Astrocyte of the spinal cord (primary cell): Measurements from ENCODE around the gene ETV7.

Experiments used
- DNase-seq: peaks from one replicate; pipeline ENCODE4 v3.0.0; 2011; ENCODE audit warnings: low read depth, low spot score
- H3K4me3 ChIP-seq: 2 replicates; pipeline ENCODE4 v1.5.1; 2011; ENCODE audit warnings: low read depth, mild to moderate bottlenecking, low read length, moderate library complexity
- in situ Hi-C: cut with HindIII; loops from 2 replicates; pipeline ENCODE4 v1.10.0; 2017; ENCODE audit warnings: low sequenced_read_pairs
- TF ChIP-seq, protein P1 (sequence below): IDR thresholded peaks from 2 replicates; pipeline ENCODE4 v1.5.1; 2012; ENCODE audit warnings: low read depth, mild to moderate bottlenecking, low read length, inconsistent platforms

Gene ETV7

DNA sequence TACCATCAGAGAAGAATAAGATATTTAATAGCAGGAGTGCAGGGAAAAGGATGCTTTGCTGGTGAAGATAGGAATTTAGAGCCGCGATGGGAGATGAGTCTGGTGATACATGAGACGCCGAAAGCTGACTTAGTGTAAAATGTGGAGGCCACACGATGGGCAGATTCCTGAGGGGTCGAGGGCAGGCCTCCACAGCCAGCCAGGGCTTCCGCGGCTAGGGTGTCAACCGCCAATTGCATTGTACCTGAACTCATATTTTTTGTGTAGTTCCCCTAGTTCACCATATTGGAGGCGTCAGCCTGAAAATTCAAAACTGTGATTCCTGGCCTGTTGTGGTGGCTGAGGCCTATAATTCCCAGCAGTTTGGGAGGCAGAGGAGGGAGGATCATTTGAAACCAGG lies 8.5 kb downstream of the ETV7 start:
- DNase-seq: no peak
- TF ChIP-seq, protein P1, sequence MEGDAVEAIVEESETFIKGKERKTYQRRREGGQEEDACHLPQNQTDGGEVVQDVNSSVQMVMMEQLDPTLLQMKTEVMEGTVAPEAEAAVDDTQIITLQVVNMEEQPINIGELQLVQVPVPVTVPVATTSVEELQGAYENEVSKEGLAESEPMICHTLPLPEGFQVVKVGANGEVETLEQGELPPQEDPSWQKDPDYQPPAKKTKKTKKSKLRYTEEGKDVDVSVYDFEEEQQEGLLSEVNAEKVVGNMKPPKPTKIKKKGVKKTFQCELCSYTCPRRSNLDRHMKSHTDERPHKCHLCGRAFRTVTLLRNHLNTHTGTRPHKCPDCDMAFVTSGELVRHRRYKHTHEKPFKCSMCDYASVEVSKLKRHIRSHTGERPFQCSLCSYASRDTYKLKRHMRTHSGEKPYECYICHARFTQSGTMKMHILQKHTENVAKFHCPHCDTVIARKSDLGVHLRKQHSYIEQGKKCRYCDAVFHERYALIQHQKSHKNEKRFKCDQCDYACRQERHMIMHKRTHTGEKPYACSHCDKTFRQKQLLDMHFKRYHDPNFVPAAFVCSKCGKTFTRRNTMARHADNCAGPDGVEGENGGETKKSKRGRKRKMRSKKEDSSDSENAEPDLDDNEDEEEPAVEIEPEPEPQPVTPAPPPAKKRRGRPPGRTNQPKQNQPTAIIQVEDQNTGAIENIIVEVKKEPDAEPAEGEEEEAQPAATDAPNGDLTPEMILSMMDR: no peak
- in situ Hi-C loops: no loop called here
- H3K4me3 ChIP-seq: no peak overlapping the region

DNA sequence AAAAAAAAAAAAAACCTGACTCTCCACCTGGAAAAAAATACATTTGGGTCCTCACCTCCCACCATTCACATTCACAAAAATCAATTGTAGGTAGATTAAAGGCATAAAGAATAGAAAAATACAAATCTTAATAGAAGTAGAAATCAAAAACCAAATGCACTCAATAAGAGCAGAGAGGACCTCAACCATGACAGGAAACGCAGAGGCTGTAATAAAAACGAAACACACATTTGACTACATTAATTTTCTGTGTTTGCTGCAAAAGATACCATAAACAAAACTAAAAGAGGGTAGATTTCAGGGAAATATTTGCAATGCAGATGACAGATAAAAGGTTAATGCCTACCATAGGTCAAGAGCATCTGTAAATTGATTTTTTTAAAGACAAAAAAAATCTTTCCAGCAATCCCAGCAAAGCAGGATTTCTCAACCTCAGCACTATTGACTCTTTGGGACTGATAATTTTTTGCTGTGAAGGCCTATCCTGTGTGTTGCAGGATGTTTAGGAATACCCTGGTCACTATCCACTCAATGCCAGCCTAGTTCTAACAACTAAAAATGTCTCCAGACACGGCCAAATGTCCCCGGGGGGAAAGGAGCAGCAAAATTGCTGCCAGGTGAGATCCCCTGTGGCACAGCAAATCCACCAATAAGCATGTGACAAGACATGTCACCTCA lies 9.1 kb downstream of the ETV7 start:
- no peak overlapping the region for H3K4me3 ChIP-seq
- in situ Hi-C loops: no loop called here
- TF ChIP-seq, protein P1: no peak
- DNase-seq: no peak

DNA sequence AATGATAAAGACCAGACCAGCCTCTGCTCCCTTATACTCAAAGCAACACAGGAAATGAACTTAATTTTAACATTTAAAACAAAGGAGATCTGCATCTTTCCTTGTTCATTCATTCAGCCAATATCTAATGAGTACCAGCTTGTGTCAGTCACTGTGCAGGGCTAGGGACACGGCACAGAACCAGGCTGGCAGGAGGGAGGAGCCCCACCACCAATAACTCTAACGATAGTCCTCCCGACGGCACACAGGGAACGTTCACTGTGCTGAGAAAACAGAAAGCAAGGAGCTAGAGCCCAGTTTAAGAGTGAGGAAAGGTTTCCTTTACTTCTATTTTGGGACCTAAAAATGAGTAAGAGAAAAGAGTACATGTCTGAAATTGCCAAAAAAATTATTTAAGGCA lies 9.9 kb downstream of the ETV7 start:
- DNase-seq: no peak
- in situ Hi-C loops: no loop called here
- TF ChIP-seq, protein P1: no peak
- H3K4me3 ChIP-seq: no peak overlapping the region

DNA sequence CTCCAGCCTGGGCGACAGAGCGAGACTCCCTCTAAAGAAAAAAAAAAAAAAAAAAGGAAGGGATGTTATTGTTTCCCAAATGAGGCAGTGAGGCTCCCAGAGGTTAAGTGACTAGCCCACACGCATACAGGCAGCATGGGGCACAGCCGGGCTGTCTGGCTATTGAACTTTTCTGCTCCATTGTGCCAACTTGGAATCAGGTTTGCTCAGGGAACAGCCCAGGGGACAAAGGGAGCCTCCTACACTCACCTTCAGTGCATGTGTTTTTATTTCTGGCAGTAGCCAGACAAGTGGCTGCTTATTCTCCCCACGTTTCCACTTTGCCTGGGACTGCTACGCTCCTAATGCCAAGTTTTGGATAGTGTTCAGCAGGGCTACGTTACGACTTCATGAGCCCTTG lies 10.7 kb downstream of the ETV7 start:
- H3K4me3 ChIP-seq: no peak overlapping the region
- DNase-seq: no peak
- in situ Hi-C loops: no loop called here
- TF ChIP-seq, protein P1: no peak

DNA sequence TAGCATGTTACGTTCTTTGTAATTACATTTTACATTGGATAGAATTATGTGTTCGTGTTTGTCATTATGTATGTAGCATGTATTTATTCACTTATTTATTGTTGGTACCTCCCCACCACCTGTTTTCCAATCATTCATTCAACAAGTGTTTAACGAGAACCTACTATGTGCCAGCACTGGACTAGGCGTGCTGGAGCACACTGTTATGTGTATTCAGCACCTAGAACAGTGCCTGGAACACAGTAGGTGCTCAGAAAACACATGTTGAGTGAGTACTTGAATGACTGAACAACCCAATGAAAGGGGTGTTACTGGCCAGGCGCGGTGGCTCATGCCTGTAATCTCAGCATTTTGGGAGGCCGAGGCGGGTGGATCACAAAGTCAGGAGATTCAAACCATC lies 11.3 kb downstream of the ETV7 start:
- in situ Hi-C loops: no loop called here
- TF ChIP-seq, protein P1: no peak
- no peak overlapping the region for H3K4me3 ChIP-seq
- DNase-seq: no peak

DNA sequence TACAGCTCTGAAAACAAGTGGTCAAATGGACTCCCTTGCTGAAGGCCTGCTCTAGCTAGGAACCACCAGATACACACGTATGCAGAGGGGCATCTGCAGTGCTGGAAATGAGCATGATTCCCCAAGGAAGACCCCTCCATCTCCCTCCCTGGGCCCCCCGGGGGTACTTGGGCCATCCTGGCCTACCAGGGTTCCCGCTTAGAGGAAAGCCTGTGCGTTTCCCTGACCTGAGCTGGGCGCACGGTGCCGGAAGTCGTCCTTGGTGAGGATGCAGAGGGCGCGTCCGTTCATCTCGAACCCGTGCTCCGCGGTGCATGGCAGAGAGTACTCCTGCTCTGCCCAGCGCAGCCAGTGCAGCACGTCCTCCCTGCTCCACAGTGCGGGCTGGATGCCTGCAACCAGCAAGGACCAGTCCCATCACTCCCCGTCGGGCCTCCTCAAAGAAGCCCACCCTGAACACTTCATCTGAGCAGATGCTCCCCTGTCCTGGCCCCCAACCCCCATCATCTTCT lies 11.8 kb downstream of the ETV7 start:
- TF ChIP-seq, protein P1: no peak
- in situ Hi-C loops: no loop called here
- H3K4me3 ChIP-seq: no peak overlapping the region
- no peak for DNase-seq
